Parathyroid adenoma (tissue), 2 donors: ENCODE data around the gene ARHGEF7.

ENCODE experiments used
- H2AFZ ChIP-seq: fragments of 300-600 bp; sonication (generic); one replicate; pipeline ENCODE4 v1.7.0; 2017; ENCODE audit warnings: antibody characterized with exemption, mild to moderate bottlenecking
- H3K27ac ChIP-seq: fragments of 300-600 bp; sonication (generic); one replicate; pipeline ENCODE4 v1.7.0; 2017
- H3K27me3 ChIP-seq: fragments of 300-600 bp; sonication (generic); one replicate; pipeline ENCODE4 v1.7.0; 2017; ENCODE audit warnings: low read length; ENCODE audit not compliant: control insufficient read depth, insufficient read depth
- H3K36me3 ChIP-seq: fragments of 300-600 bp; sonication (generic); one replicate; pipeline ENCODE4 v1.7.0; 2017; ENCODE audit warnings: low read length; ENCODE audit not compliant: control insufficient read depth, insufficient read depth
- H3K4me1 ChIP-seq: fragments of 300-600 bp; sonication (generic); one replicate; pipeline ENCODE4 v1.7.0; 2017; ENCODE audit warnings: control low read depth
- H3K4me2 ChIP-seq: fragments of 300-600 bp; sonication (generic); one replicate; pipeline ENCODE4 v1.7.0; 2017; ENCODE audit warnings: low read length
- H3K4me3 ChIP-seq: fragments of 300-600 bp; sonication (generic); one replicate; pipeline ENCODE4 v1.7.0; 2017; ENCODE audit warnings: low read depth, low read length
- H3K79me2 ChIP-seq: fragments of 300-600 bp; sonication (generic); one replicate; pipeline ENCODE4 v1.7.0; 2017; ENCODE audit warnings: control low read depth
- H3K9ac ChIP-seq: fragments of 300-600 bp; sonication (generic); one replicate; pipeline ENCODE4 v1.7.0; 2017; ENCODE audit warnings: mild to moderate bottlenecking
- H3K9me3 ChIP-seq: fragments of 300-600 bp; sonication (generic); one replicate; pipeline ENCODE4 v1.7.0; 2017; ENCODE audit warnings: low read length; ENCODE audit not compliant: control insufficient read depth
- CTCF ChIP-seq: fragments of 300-600 bp; sonication (generic); IDR thresholded peaks from one replicate; pipeline ENCODE4 v1.7.0; 2017; ENCODE audit warnings: antibody characterized with exemption, mild to moderate bottlenecking
- donor health status: primary hyperparathyroidism.

The ARHGEF7 gene

GRCh38 chr13:111201304-111201940 is 86.3 kb downstream of the ARHGEF7 start:
- Histone ChIP-seq H3K9me3 (no peaks in the 10 kb centered on the region), H3K4me3 (no peak overlapping the region), H3K27me3 (no peaks in the 10 kb centered on the region), H3K4me1 (peaks cover 8% of the 10 kb centered on the region), H3K4me2 (no peak overlapping the region), H3K9ac (no peak overlapping the region), H3K79me2 (peaks cover 24% of the 10 kb centered on the region), H3K27ac (no peak overlapping the region), H2AFZ (no peak overlapping the region), H3K36me3 (no peaks in the 10 kb centered on the region)
- no peak for TF ChIP-seq CTCF

- Histone ChIP-seq H3K27ac (peak overlapping the region; percentile 24), H2AFZ (no peak overlapping the region), H3K4me3 (no peak overlapping the region), H3K79me2 (peaks cover 27% of the 10 kb centered on the region), H3K9me3 (no peaks in the 10 kb centered on the region), H3K27me3 (no peaks in the 10 kb centered on the region), H3K9ac (no peak overlapping the region), H3K36me3 (no peaks in the 10 kb centered on the region), H3K4me1 (peaks cover 8% of the 10 kb centered on the region), H3K4me2 (no peak overlapping the region)
- no peak for TF ChIP-seq CTCF
Measured at GRCh38 chr13:111202156-111202621, 87.1 kb downstream of the ARHGEF7 start.

GRCh38 chr13:111202745-111203144 is 87.6 kb downstream of the ARHGEF7 start:
- Histone ChIP-seq H3K36me3 (no peaks in the 10 kb centered on the region), H3K4me3 (no peak overlapping the region), H3K4me2 (no peak overlapping the region), H3K4me1 (peaks cover 8% of the 10 kb centered on the region), H3K79me2 (peaks cover 27% of the 10 kb centered on the region), H3K9me3 (no peaks in the 10 kb centered on the region), H3K27ac (peak overlapping the region; percentile 50), H3K27me3 (no peaks in the 10 kb centered on the region), H3K9ac (no peak overlapping the region), H2AFZ (no peak overlapping the region)
- TF ChIP-seq CTCF, result no peak

- Histone ChIP-seq H3K4me2 (no peak overlapping the region), H3K4me3 (peak overlapping the region; percentile 15), H3K4me1 (peaks cover 8% of the 10 kb centered on the region), H3K79me2 (peaks cover 18% of the 10 kb centered on the region), H3K9ac (no peak overlapping the region), H3K36me3 (no peaks in the 10 kb centered on the region), H3K27ac (peak overlapping the region; percentile 50), H3K27me3 (no peaks in the 10 kb centered on the region), H2AFZ (no peak overlapping the region), H3K9me3 (no peaks in the 10 kb centered on the region)
- TF ChIP-seq CTCF, result no peak
Measured at GRCh38 chr13:111203736-111204389, 88.8 kb downstream of the ARHGEF7 start.
